AG10803 (cell line): ENCODE data around the gene OCA2.

Experiments
- DNase-seq: peaks from one replicate; pipeline ENCODE4 v3.0.0; 2010; ENCODE audit warnings: low read depth
- H3K4me3 ChIP-seq: 2 replicates; pipeline ENCODE4 v1.5.1; 2011; ENCODE audit warnings: mild to moderate bottlenecking, low read length, control low read depth
- TF ChIP-seq, protein P1 (sequence below): conservative IDR thresholded peaks from 2 replicates; pipeline ENCODE4 v1.5.1; 2011; ENCODE audit warnings: mild to moderate bottlenecking, low read length, control low read depth, inconsistent platforms

OCA2 gene

DNA sequence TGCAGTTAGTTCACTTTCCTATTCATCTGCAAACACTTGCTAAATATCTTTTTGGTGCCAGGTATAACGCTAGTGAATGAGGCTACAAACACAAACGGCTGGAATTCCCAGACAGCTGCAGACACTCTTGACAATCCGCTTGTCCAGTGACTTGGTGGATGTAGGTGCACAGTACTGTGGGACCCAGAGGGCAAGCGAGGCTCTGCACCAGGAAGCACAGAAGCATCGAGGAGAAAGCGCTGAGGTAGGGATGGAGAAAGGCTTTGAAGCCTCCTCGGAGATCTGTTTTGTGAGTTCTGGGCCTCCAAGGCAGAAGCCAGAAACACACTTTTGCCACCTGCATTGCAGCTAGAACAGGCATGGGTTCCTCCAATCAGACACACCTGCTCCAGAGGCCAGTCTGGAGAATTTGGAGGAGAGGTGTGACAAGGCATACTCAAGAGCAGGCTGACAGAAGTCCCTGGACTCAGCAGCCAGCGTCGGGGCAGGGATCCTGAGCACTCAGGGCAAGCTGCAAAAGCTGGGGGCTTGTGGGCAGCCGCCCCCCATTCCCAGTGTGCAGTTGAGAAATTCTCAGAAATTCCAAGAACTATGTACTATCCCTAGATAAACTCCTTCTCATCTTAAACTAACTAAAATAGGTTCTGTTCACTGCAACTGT, 232.5 kb downstream of the OCA2 start:
- DNase-seq: no peak
- no peak overlapping the region for H3K4me3 ChIP-seq
- TF ChIP-seq, protein P1, sequence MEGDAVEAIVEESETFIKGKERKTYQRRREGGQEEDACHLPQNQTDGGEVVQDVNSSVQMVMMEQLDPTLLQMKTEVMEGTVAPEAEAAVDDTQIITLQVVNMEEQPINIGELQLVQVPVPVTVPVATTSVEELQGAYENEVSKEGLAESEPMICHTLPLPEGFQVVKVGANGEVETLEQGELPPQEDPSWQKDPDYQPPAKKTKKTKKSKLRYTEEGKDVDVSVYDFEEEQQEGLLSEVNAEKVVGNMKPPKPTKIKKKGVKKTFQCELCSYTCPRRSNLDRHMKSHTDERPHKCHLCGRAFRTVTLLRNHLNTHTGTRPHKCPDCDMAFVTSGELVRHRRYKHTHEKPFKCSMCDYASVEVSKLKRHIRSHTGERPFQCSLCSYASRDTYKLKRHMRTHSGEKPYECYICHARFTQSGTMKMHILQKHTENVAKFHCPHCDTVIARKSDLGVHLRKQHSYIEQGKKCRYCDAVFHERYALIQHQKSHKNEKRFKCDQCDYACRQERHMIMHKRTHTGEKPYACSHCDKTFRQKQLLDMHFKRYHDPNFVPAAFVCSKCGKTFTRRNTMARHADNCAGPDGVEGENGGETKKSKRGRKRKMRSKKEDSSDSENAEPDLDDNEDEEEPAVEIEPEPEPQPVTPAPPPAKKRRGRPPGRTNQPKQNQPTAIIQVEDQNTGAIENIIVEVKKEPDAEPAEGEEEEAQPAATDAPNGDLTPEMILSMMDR: no peak

DNA sequence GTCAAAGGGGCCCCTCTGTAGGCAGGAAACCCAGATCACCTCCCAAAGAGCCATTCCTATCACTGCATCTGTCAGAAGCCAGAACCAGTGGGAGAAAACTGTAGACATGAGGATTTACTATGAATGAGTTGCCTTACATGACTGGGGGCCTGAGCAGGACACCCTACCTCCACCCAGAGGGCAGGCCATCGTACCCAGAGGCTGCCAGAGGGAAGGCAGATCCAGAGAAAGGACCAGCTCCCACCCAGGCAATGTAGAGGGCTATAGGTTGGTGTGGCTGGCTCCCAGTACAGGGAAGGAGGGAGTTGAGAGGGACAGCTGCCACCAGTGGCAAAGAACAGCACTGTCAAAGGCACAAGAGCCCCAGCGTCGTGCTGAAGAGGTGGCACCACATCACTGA, 233.2 kb downstream of the OCA2 start:
- TF ChIP-seq, protein P1: no peak
- no peak overlapping the region for H3K4me3 ChIP-seq
- no peak for DNase-seq

DNA sequence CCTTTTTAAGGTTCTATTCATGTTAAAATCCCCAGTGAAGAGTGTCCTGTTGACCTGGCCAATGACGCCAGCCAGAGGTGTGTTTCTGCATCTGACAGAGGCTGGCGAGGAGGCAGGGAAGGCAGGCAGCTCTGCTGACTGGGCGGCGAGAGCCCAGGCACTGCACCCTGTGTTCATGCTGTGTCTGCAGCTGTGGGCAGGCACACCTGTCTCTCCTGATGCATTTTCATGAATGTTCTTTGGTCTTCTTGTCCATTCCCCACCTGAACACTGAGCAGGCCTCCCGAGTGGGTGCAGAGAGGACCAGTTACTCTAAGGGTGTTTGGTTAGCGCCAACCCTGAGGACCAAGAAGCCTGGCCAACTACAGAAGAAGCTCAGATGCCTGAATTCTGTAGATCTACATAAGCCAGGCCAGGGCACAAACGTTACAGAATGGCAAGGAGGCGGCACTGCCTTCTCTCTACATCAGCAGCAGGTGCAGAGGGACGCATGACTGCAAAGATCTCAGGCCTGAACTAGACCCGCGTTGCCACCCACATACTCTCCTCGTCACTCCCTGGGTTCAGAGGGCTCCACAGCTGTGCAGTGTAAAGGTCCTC, 233.7 kb downstream of the OCA2 start:
- no peak for DNase-seq
- TF ChIP-seq, protein P1: no peak
- no peak overlapping the region for H3K4me3 ChIP-seq

DNA sequence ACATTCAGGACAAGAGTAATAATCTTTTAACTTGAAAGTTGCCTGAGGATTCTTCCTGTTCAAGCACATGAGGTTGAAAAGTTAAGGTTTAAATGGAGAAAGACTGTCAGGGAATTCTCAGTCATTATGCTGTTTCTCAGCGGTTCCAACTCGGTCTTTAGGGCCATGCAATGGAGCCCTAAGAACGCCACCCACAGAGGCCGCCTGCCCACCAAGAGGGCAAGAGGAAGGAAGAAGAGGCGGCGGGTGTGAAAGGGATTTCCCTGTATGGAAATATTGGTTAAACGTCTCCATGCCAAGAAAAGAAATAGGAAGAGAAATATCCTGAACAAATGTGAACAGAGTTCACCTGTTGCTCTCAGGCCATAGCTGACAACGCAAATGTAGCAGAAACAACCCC, 234.4 kb downstream of the OCA2 start:
- TF ChIP-seq, protein P1: no peak
- DNase-seq: no peak
- no peak overlapping the region for H3K4me3 ChIP-seq

DNA sequence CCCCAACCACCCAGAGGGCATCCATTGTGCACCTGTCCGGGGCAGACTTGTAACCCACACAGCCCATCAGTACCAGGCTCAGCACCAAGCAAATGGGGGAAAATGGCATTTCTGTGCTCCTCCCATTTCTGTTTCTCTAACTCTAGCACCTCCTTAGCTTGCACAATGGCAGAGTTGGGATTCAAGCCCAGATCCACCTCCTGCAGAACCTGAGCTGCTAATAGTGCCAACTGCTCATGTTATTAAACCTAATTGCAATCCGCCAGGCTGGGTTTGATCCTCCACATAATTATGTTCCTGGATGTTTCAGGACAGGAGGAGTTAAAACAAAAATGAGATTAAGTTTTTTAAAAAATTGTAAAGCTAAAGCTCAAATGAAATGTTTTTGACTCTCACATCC, 235.0 kb downstream of the OCA2 start:
- TF ChIP-seq, protein P1: no peak
- no peak for DNase-seq
- H3K4me3 ChIP-seq: no peak overlapping the region

DNA sequence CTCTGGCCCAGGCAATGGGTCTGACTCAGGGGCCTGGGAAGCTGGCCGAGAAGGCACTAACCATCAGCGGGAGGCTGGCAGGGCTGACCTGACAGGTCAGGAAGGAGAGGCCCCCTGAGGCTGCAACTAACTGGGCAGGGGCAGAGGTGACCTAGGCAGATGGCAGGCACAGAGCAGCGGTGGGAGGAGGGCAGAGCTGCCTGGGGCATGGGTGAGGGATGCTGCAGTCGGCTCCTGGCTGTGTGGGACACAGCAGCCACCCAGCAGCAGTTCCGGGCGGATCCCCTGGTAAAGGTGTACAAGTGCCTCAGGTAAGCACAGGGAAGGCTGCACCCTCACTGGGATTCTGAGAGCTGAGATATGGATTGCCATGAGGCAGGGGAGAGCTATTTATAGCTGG, 236.1 kb downstream of the OCA2 start:
- TF ChIP-seq, protein P1: no peak
- H3K4me3 ChIP-seq: no peak overlapping the region
- DNase-seq: no peak

DNA sequence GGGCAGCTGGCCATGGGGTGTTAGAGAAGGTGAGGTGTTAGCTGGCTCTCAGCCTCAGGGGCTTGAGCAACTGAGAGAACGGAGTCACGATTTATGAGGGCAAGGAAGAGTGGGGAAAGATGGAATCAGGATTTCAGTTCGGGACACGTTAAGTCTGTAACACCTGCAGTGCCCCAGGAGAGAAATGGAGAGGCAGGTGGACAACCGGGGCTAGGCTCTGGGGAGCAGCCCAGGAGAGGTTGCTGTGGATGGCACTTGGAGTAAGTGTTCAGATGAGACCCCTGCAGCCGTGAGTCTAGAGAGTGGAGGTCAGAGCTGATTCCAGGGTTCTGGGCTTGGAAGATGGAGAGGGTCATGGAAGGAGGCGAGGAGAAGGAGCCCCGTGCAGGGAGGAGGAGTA, 237.9 kb downstream of the OCA2 start:
- DNase-seq: no peak
- no peak overlapping the region for H3K4me3 ChIP-seq
- TF ChIP-seq, protein P1: no peak
